PC-3 (cell line): Measurements from ENCODE around the gene HAND2. TPM values are rescaled to one million over a fixed set of nuclear protein-coding genes. Genes with fewer than 3 reads are reported as not detected.

Experiments
- ATAC-seq: fragments of 200-7000 bp; cut with Tn5 transposase; 2 replicates; pipeline ENCODE4 v1.9.1; 2020; ENCODE audit warnings: mild to moderate bottlenecking, moderate library complexity
- Bru-seq: library from RNA; stranded (reverse); fragments of 400-500 nt; gene quantifications from one replicate; lab custom pipeline; 2021; lab: Mats Ljungman, UMichigan
- BruChase-seq, 2 experiments: library from RNA; stranded (reverse); fragments of 400-500 nt; gene quantifications; one replicate each; lab custom pipeline; 2021; lab: Mats Ljungman, UMichigan
- BruUV-seq: library from RNA; stranded (reverse); fragments of 400-500 nt; replicated peaks from 2 replicates; lab custom pipeline; 2021; lab: Mats Ljungman, UMichigan
- CTCF ChIA-PET: fragments of 300-600 bp; sonication (Branson Sonifier 250); formaldehyde crosslinking; loops from one replicate; lab custom pipeline; 2022; ENCODE audit warnings: antibody characterized with exemption; lab: Charles Lee
- POLR2A ChIA-PET: fragments of 300-600 bp; sonication (Branson Sonifier 250); formaldehyde crosslinking; loops from one replicate; lab custom pipeline; 2022; ENCODE audit warnings: antibody characterized with exemption; ENCODE audit not compliant: unreplicated experiment; lab: Charles Lee
- DNase-seq: peaks from one replicate; pipeline ENCODE4 v3.0.0-alpha.2; 2015
- H2AFZ ChIP-seq: fragments of 300-600 bp; sonication (generic); 2 replicates; pipeline ENCODE4 v1.6.0; 2016; ENCODE audit warnings: antibody characterized with exemption, low read length
- H3F3A ChIP-seq: fragments of 300-600 bp; sonication (generic); one replicate; pipeline ENCODE4 v1.6.0; 2017; ENCODE audit warnings: antibody characterized with exemption, low read length, control low read depth, mild to moderate bottlenecking; ENCODE audit not compliant: unreplicated experiment
- H3K27ac ChIP-seq: fragments of 300-600 bp; sonication (generic); 2 replicates; pipeline ENCODE4 v1.5.1; 2016; ENCODE audit warnings: mild to moderate bottlenecking, low read length
- H3K27me3 ChIP-seq: fragments of 300-600 bp; sonication (generic); 2 replicates; pipeline ENCODE4 v1.6.1; 2016; ENCODE audit warnings: low read length, mixed read lengths
- H3K36me3 ChIP-seq: fragments of 300-600 bp; sonication (generic); 2 replicates; pipeline ENCODE4 v1.6.1; 2016; ENCODE audit warnings: low read depth, mixed run types, low read length, mixed read lengths
- H3K4me1 ChIP-seq: fragments of 300-600 bp; sonication (generic); 2 replicates; pipeline ENCODE4 v1.5.1; 2016; ENCODE audit warnings: low read length; ENCODE audit not compliant: insufficient read depth
- H3K4me2 ChIP-seq: fragments of 300-600 bp; sonication (generic); 2 replicates; pipeline ENCODE4 v1.6.0; 2016; ENCODE audit warnings: low read length
- H3K4me3 ChIP-seq: fragments of 300-600 bp; sonication (generic); 2 replicates; pipeline ENCODE4 v1.5.1; 2016; ENCODE audit warnings: mild to moderate bottlenecking, low read length, mixed read lengths
- H3K79me2 ChIP-seq: fragments of 300-600 bp; sonication (generic); 2 replicates; pipeline ENCODE4 v1.6.1; 2017; ENCODE audit warnings: low read length, mixed read lengths
- H3K9ac ChIP-seq: fragments of 300-600 bp; sonication (generic); 2 replicates; pipeline ENCODE4 v1.6.0; 2016; ENCODE audit warnings: mild to moderate bottlenecking, low read length
- H3K9me2 ChIP-seq: fragments of 300-600 bp; sonication (generic); replicated peaks from 2 replicates; pipeline ENCODE4 v1.6.1; 2016; ENCODE audit warnings: mixed run types, low read length, mixed read lengths
- H3K9me3 ChIP-seq: fragments of 300-600 bp; sonication (generic); 2 replicates; pipeline ENCODE4 v1.6.1; 2016; ENCODE audit warnings: low read length, mixed read lengths
- H4K20me1 ChIP-seq: fragments of 300-600 bp; sonication (generic); 2 replicates; pipeline ENCODE4 v1.6.1; 2016; ENCODE audit warnings: low read length, mixed read lengths
- EZH2 ChIP-seq: fragments of 300-600 bp; sonication (generic); IDR thresholded peaks from one replicate; pipeline ENCODE4 v1.6.1; 2017; ENCODE audit warnings: antibody characterized with exemption, mild to moderate bottlenecking, low read length; ENCODE audit not compliant: unreplicated experiment
- EZH2phosphoT487 ChIP-seq: fragments of 300-600 bp; sonication (generic); IDR thresholded peaks from 2 replicates; pipeline ENCODE4 v1.6.1; 2018; ENCODE audit warnings: mild to moderate bottlenecking, antibody characterized with exemption, low read length, borderline replicate concordance
- intact Hi-C: fragments of 100-400 bp; cut with micrococcal nuclease; formaldehyde crosslinking; loops from 2 replicates; pipeline ENCODE4 v1.9.0; 2023
- long read RNA-seq: library from polyadenylated mRNA; unstranded; transcript quantifications from one replicate; pipeline ENCODE4 v2.0.0, GENCODE V29; 2021; ENCODE audit not compliant: unreplicated experiment
- total RNA-seq: library from RNA; depleted of rRNA; stranded (reverse); fragments of >200 nt; gene quantifications from 2 replicates; pipeline ENCODE4 v1.2.3, GENCODE V29; 2014; rRNA removed
- TF ChIP-seq, protein P1 (sequence below): fragments of 300-600 bp; sonication (generic); conservative IDR thresholded peaks from 2 replicates; pipeline ENCODE4 v1.5.1; 2017; ENCODE audit warnings: antibody characterized with exemption, low read depth, mild to moderate bottlenecking, low read length

The HAND2 gene
- total RNA-seq (not detected in 2 replicates), Bru-seq, nascent RNA (not detected), BruChase-seq, experiment 1, labeled RNA remaining after a 6-hour chase (not detected), BruChase-seq, experiment 2, labeled RNA remaining after a 2-hour chase (not detected)
- long read RNA-seq, result 0 reads

DNA sequence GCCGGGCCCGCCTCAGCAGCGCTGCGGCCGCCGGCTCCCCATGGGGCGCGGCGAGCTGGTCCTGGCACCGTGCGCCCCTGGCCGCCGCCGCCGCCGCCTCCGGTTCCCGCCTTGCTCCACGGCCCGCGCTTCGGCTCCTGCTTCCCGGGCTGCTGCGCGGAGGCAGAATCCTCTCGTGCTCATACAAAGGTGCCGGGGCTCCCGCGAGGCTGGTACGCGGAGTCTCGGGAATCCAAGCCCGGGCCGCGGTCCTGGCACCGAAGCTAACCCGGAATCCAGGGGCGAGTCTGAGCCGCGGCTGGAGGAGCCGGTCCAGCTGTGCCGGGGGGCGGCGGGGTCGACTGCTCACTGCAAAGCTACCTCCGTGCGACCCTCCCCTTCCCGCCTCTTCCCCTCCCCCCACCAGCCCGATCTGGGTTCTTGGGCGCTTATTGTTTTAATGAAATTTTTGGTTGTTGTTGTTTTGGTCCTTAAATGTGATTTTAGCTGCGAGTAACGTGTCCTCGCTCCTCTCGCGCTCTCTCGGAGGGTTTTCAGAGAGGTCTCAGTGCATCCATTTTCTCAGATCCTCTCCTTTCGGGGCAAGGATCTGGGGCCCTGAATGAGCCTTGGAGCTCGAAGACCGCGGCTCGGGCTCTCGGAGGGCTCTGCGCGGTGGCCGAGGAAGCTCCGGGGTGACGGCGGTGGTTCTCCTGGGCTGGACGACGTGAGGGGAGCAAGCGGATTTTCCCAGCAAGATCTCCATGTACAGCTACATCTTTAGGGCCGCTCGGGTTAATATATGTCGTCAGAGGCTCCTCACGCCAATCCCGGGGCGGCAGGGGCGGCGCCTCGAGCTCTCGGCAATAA lies at the start of gene HAND2:
TSS of gene HAND2 (minus strand) at position 753 of the 849 bp plus-strand sequence. CDS start 940 bp downstream, outside the sequence.
- no peak within 1 kb of the TSS for H3K9ac ChIP-seq
- ATAC-seq, result no peak
- H3K9me3 ChIP-seq, result no peaks in the 10 kb centered on the region
- no TSS peak for BruUV-seq
- CTCF ChIA-PET, result interaction anchor here (0.7 kb wide), 1 partner anchor 142 kb away, joined by 12 read pairs; no protein-coding TSS in a partner anchor
- no peak for DNase-seq
- no peaks in the 10 kb centered on the region for H3K4me1 ChIP-seq
- H3K9me2 ChIP-seq, result no peaks in the 10 kb centered on the region
- intact Hi-C loops, result no loop called here
- no peak within 1 kb of the TSS for H3K27ac ChIP-seq
- no peaks in the 10 kb centered on the region for H3K36me3 ChIP-seq
- no peak within 1 kb of the TSS for H3K4me2 ChIP-seq
- H3F3A ChIP-seq, result no peaks in the 10 kb centered on the region
- no peaks in the 10 kb centered on the region for H3K79me2 ChIP-seq
- TF ChIP-seq, protein P1, sequence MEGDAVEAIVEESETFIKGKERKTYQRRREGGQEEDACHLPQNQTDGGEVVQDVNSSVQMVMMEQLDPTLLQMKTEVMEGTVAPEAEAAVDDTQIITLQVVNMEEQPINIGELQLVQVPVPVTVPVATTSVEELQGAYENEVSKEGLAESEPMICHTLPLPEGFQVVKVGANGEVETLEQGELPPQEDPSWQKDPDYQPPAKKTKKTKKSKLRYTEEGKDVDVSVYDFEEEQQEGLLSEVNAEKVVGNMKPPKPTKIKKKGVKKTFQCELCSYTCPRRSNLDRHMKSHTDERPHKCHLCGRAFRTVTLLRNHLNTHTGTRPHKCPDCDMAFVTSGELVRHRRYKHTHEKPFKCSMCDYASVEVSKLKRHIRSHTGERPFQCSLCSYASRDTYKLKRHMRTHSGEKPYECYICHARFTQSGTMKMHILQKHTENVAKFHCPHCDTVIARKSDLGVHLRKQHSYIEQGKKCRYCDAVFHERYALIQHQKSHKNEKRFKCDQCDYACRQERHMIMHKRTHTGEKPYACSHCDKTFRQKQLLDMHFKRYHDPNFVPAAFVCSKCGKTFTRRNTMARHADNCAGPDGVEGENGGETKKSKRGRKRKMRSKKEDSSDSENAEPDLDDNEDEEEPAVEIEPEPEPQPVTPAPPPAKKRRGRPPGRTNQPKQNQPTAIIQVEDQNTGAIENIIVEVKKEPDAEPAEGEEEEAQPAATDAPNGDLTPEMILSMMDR, result no peak
- TF ChIP-seq EZH2 (no peak), EZH2phosphoT487 (no peak)
- H4K20me1 ChIP-seq, result no peaks in the 10 kb centered on the region
- POLR2A ChIA-PET, result no interaction called here
- no peak within 1 kb of the TSS for H3K4me3 ChIP-seq
- no peak within 1 kb of the TSS for H2AFZ ChIP-seq
- peaks cover 82% of the 10 kb centered on the region for H3K27me3 ChIP-seq

DNA sequence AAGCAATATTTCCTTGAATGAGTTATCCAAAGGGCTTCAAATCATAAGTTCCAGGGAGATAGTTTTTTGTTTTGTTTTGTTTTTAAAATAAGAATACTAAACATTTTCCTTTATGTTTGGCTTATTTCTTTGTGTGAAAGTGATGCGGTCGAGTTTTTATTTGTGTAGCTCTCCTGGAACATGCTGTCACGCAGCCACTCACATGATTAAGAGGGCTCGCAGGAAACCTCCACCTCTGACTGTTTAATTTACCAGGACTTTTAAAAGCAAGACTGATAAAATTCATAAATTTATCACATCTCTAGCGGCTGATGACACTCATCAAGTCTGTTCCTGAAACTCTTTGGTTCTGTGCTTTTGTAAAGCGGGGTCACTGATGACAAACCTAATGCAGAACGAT lies 48.9 kb upstream of the HAND2 start:
- no peaks in the 10 kb centered on the region for H3K9me3 ChIP-seq
- no peak overlapping the region for H2AFZ ChIP-seq
- BruUV-seq, result no TSS peak
- ChIA-PET POLR2A (no interaction called here), CTCF (no interaction called here)
- no peak overlapping the region for H3K4me3 ChIP-seq
- H3K4me1 ChIP-seq, result no peaks in the 10 kb centered on the region
- peaks cover 62% of the 10 kb centered on the region for H3K27me3 ChIP-seq
- H3K4me2 ChIP-seq, result no peak overlapping the region
- H3K27ac ChIP-seq, result no peak overlapping the region
- DNase-seq (no peak), ATAC-seq (no peak)
- H4K20me1 ChIP-seq, result no peaks in the 10 kb centered on the region
- no peaks in the 10 kb centered on the region for H3F3A ChIP-seq
- no peaks in the 10 kb centered on the region for H3K9me2 ChIP-seq
- TF ChIP-seq, protein P1, result no peak
- TF ChIP-seq EZH2, result no peak
- TF ChIP-seq EZH2phosphoT487, result no peak
- no peaks in the 10 kb centered on the region for H3K79me2 ChIP-seq
- H3K36me3 ChIP-seq, result no peaks in the 10 kb centered on the region
- H3K9ac ChIP-seq, result no peak overlapping the region
- intact Hi-C loops, result no loop called here
